ENCODE measurements around the gene CEACAM1. TPM values are rescaled to one million over a fixed set of nuclear protein-coding genes. Genes with fewer than 3 reads are reported as not detected.

CEACAM1 gene
- polyA plus RNA-seq, result 0.12 TPM in 1 of 2 replicates, not detected in the other
- polyA minus RNA-seq, result not detected in 2 replicates

- H3F3A ChIP-seq (ENCODE audit: insufficient read depth, low read length, poor library complexity, severe bottlenecking), result no peaks in the 10 kb centered on the region
- no peak within 1 kb of the TSS for H3K4me2 ChIP-seq (ENCODE audit: low read length)
- H3K9ac ChIP-seq (ENCODE audit: low read length), result no peak within 1 kb of the TSS
- H3K9me3 ChIP-seq (ENCODE audit: low read length), result no peaks in the 10 kb centered on the region
- no peaks in the 10 kb centered on the region for H4K20me1 ChIP-seq (ENCODE audit: insufficient read depth)
- H3K79me2 ChIP-seq (replicated peaks; ENCODE audit: insufficient read depth, low read length), result no peaks in the 10 kb centered on the region
- no peaks in the 10 kb centered on the region for H3K9me2 ChIP-seq (ENCODE audit: insufficient read depth, low read length)
- H2AFZ ChIP-seq (ENCODE audit: low read depth, low read length), result no peak within 1 kb of the TSS
- no peak for TF ChIP-seq MXI1 (conservative IDR thresholded peaks at IDR 0.05; ENCODE audit: poor library complexity, severe bottlenecking)
- no peak for TF ChIP-seq RAD21 (conservative IDR thresholded peaks at IDR 0.05)
- H3K36me3 ChIP-seq (ENCODE audit: insufficient read depth, low read length), result no peaks in the 10 kb centered on the region
- H3K27ac ChIP-seq (ENCODE audit: low read length), result no peak within 1 kb of the TSS
- H3K27me3 ChIP-seq (ENCODE audit: insufficient read depth, low read depth, low read length), result no peaks in the 10 kb centered on the region
- H3K4me3 ChIP-seq (ENCODE audit: low read length), result no peak within 1 kb of the TSS
These were observed at the start of gene CEACAM1 for GRCh38 chr19:42528354-42529247. Gene CEACAM1 (minus strand): TSS chr19:42528481. CDS start chr19:42528374, 107 bp downstream.

- H3K9me2 ChIP-seq (ENCODE audit: insufficient read depth, low read length), result no peaks in the 10 kb centered on the region
- no peaks in the 10 kb centered on the region for H3K79me2 ChIP-seq (replicated peaks; ENCODE audit: insufficient read depth, low read length)
- H3K27ac ChIP-seq (ENCODE audit: low read length), result no peak overlapping the region
- H3K9me3 ChIP-seq (ENCODE audit: low read length), result no peaks in the 10 kb centered on the region
- no peaks in the 10 kb centered on the region for H3K27me3 ChIP-seq (ENCODE audit: insufficient read depth, low read depth, low read length)
- no peak overlapping the region for H3K4me3 ChIP-seq (ENCODE audit: low read length)
- H3K9ac ChIP-seq (ENCODE audit: low read length), result no peak overlapping the region
- no peaks in the 10 kb centered on the region for H3K36me3 ChIP-seq (ENCODE audit: insufficient read depth, low read length)
- H2AFZ ChIP-seq (ENCODE audit: low read depth, low read length), result no peak overlapping the region
- TF ChIP-seq TAF1 (IDR thresholded peaks at IDR 0.05; ENCODE audit: low read depth) (no peak), MXI1 (conservative IDR thresholded peaks at IDR 0.05; ENCODE audit: poor library complexity, severe bottlenecking) (no peak), REST (IDR thresholded peaks at IDR 0.05; ENCODE audit: borderline replicate concordance) (no peak), EP300 (conservative IDR thresholded peaks at IDR 0.05; ENCODE audit: poor library complexity, severe bottlenecking) (no peak), SMC3 (conservative IDR thresholded peaks at IDR 0.05; ENCODE audit: poor library complexity) (no peak), POLR2AphosphoS5 (IDR thresholded peaks at IDR 0.05) (no peak), CTCF (IDR thresholded peaks at IDR 0.05; ENCODE audit: poor library complexity, severe bottlenecking) (no peak), EZH2 (IDR thresholded peaks at IDR 0.05; ENCODE audit: borderline replicate concordance, insufficient read depth, low read length, poor library complexity, severe bottlenecking) (no peak), RAD21 (conservative IDR thresholded peaks at IDR 0.05) (no peak)
- no peaks in the 10 kb centered on the region for H4K20me1 ChIP-seq (ENCODE audit: insufficient read depth)
- H3F3A ChIP-seq (ENCODE audit: insufficient read depth, low read length, poor library complexity, severe bottlenecking), result no peaks in the 10 kb centered on the region
- H3K4me2 ChIP-seq (ENCODE audit: low read length), result no peak overlapping the region
These were observed 48.7 kb upstream of the CEACAM1 start for GRCh38 chr19:42577016-42577415.
